Kidney capillary endothelial cell (primary cell): ENCODE data around the gene ZNF488.
A peak's percentile ranks its signal among the peaks of the same experiment; 100 is the strongest.
"Not testable (repeated sequence)": the region's sequence is repeated elsewhere in the genome, so short reads cannot be mapped to it uniquely, and the experiment has no call there.

Source experiments
- DNase-seq: peaks from one replicate; pipeline ENCODE4 v3.0.0-alpha.2; 2018; ENCODE audit warnings: low spot score

Gene ZNF488

GRCh38 chr10:47384148-47384921, at the start of gene ZNF488:
TSS of gene ZNF488 (minus strand) at chr10:47384293. CDS start at chr10:47368829, 15,464 bp downstream.
- peak; percentile 45 for DNase-seq

GRCh38 chr10:47425813-47426419, 41.8 kb upstream of the ZNF488 start:
- DNase-seq = no peak

GRCh38 chr10:47424231-47424630, 40.1 kb upstream of the ZNF488 start:
- no peak for DNase-seq

GRCh38 chr10:47423476-47423875, 39.4 kb upstream of the ZNF488 start:
- DNase-seq = no peak

GRCh38 chr10:47421057-47421952, 37.2 kb upstream of the ZNF488 start:
- DNase-seq = no peak

GRCh38 chr10:47420305-47421056, 36.4 kb upstream of the ZNF488 start:
- no peak for DNase-seq

GRCh38 chr10:47419421-47419820, 35.3 kb upstream of the ZNF488 start:
- no peak for DNase-seq

- no peak for DNase-seq
Measured at GRCh38 chr10:47418966-47419365, 34.9 kb upstream of the ZNF488 start.

GRCh38 chr10:47418321-47418720, 34.2 kb upstream of the ZNF488 start:
- DNase-seq = no peak

- not testable (repeated sequence) for DNase-seq
Measured at GRCh38 chr10:47416305-47417218, 32.5 kb upstream of the ZNF488 start.

- DNase-seq = no peak
Measured at GRCh38 chr10:47415520-47416304, 31.6 kb upstream of the ZNF488 start.

GRCh38 chr10:47414752-47415519, 30.8 kb upstream of the ZNF488 start:
- DNase-seq = no peak

- no peak for DNase-seq
Measured at GRCh38 chr10:47414227-47414592, 30.1 kb upstream of the ZNF488 start.

- no peak for DNase-seq
Measured at GRCh38 chr10:47413531-47414226, 29.6 kb upstream of the ZNF488 start.

- peak; percentile 36 for DNase-seq
Measured at GRCh38 chr10:47412869-47413268, 28.8 kb upstream of the ZNF488 start.

GRCh38 chr10:47412177-47412730, 28.2 kb upstream of the ZNF488 start:
- DNase-seq = no peak

- no peak for DNase-seq
Measured at GRCh38 chr10:47410862-47411261, 26.8 kb upstream of the ZNF488 start.

- DNase-seq = no peak
Measured at GRCh38 chr10:47410271-47410670, 26.2 kb upstream of the ZNF488 start.
